ENCODE data around the gene SLC22A5.
"Not testable (repeated sequence)": the region's sequence is repeated elsewhere in the genome, so short reads cannot be mapped to it uniquely, and the experiment has no call there.

The SLC22A5 gene

GRCh38 chr5:132429463-132430440 lies 60.2 kb downstream of the SLC22A5 start:
- DNase-seq, result peak; percentile 58

DNA sequence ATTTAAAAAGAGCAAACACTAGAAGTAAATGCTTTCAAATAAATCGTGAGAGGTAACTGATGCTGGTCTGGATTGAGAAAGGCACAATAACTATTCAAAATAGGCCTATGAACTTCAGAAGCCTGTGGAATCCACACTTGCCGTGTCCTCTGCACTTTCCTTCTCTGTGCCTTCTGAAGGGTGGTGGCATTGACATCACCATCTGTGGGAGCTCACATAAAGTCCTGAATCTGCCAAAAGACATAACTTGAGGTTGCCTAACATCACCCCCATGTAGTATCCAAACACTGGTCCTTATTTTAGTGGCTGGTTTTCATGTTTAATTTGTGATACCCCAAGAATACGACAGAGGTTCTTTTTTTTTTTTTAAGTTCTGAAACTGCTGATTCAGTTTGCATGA lies 61.2 kb downstream of the SLC22A5 start:
- no peak for DNase-seq

- no peak for DNase-seq
Observed at GRCh38 chr5:132431632-132432031, 62.1 kb downstream of the SLC22A5 start.

GRCh38 chr5:132433141-132433540 lies 63.6 kb downstream of the SLC22A5 start:
- no peak for DNase-seq

GRCh38 chr5:132434416-132435286 lies 65.1 kb downstream of the SLC22A5 start:
- DNase-seq, result no peak

DNA sequence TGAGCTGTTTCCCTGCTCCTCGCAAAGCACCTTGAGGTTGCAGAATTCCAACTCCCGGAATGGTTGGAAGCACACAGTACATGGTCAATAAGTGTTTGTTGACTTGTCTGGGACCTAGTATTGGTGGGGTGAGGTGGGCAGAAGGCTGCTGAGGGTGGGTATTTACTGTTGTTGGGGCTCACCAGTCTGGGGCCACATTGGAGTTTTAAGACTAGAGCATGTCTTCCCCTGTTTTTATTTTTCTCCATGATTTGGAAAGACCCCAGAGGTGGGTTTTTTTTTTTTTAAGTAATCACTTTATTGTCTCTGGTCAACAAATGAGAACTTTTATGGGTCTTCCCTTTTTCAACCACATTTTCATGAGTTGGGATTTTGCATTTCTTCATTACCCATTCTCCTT lies 65.9 kb downstream of the SLC22A5 start:
- DNase-seq, result no peak

DNA sequence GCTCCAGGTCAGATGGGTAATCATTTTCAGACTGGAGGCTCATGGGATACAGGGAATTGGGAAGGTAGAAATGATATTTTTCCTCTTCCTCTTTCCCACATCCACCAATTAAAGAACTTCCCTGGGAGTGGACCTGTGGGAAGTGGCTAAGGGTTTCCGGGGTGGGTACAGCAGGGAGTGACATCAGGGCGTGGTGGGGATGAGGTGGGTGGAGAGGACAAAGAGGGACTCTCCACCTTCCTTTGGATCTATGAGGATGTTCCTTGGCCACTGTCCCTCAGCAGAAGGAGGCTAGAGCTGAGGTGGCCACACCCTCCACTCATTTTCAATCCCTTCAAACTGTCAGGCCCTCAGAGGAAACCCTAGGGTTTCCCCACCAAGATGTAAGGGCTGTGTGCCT lies 66.4 kb downstream of the SLC22A5 start:
- DNase-seq, result no peak

DNA sequence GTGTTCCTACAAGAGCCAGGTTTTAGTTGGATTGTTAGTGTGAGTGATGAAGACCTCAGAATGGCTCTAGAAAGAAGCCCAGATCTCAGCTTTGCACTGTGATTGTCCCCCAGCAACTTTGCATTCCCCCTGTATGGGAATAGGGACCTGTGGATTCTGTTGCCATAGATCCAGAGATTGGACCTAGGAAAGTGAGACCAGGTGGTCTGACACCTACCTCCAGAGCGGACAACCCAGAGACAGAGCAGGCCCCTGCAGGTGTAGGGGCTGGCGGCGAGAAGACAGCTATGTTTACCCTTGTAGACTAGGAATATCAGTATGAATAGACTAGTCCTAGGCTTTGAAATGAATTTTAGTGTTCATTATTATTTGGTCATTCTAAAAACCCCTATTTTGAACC lies 67.4 kb downstream of the SLC22A5 start:
- DNase-seq, result no peak

- no peak for DNase-seq
Observed at GRCh38 chr5:132437604-132438266, 68.2 kb downstream of the SLC22A5 start.

GRCh38 chr5:132438267-132438645 lies 68.7 kb downstream of the SLC22A5 start:
- not testable (repeated sequence) for DNase-seq

GRCh38 chr5:132438917-132439316 lies 69.4 kb downstream of the SLC22A5 start:
- DNase-seq, result no peak

- DNase-seq, result no peak
Observed at GRCh38 chr5:132439521-132440089, 70.1 kb downstream of the SLC22A5 start.

GRCh38 chr5:132444061-132444460 lies 74.6 kb downstream of the SLC22A5 start:
- DNase-seq, result no peak

All from DMS53 (cell line).